OCI-LY7 (cell line): ENCODE measurements around the gene DNAJC21.

Source experiments
- CTCF ChIP-seq: fragments of 200-600 bp; sonication (generic); conservative IDR thresholded peaks from 2 replicates; pipeline ENCODE4 v1.5.1; 2014; ENCODE audit warnings: mild to moderate bottlenecking, antibody characterized with exemption, low read length, moderate library complexity, mixed read lengths
- EZH2phosphoT487 ChIP-seq: fragments of 200-600 bp; sonication (generic); IDR thresholded peaks from 2 replicates; pipeline ENCODE4 v1.6.1; 2018; ENCODE audit warnings: low read depth, borderline replicate concordance, mild to moderate bottlenecking, mixed run types, antibody characterized with exemption, low read length, moderate library complexity, mixed read lengths

DNA sequence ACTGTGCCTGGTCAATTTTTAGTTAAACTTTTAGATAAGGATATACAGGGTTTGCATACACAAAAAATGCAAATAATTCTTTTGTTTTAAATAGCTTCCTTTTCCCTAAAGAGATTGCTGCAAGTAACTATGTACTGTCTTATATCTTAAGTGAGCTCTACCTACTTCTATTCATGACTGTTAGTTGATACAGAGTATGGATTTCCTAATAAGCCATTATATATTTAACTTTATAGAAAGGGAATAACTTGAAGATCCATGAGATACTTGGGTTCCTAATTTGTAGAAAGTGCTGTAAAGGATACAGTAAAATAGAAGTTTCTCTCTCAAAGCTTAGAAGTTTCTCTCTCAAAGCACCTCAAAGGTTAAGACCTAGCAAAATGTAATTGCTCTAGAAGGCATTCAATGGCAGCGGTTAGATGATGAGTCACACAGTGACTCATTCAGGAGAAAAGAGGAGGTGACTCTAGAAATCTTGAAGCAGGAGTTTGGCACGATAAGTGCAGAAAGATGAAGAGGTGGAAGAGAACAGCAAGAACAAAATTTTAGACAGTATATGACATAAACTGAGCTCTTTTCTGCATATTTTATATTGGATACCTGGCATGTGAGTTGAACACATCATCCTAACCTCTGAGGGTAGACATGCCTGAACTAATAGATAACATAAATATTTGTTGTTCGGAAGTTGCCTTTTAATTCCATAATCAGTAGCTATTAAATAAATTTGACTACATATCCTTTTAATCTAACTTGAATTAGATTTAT, 5.5 kb upstream of the DNAJC21 start:
- no peak for TF ChIP-seq CTCF
- TF ChIP-seq EZH2phosphoT487: no peak
